Mammary epithelial cell (primary cell): ENCODE results near the gene GSTCD.

Source experiments
- CTCF ChIP-seq, 2 donors: IDR thresholded peaks in 1 of 2; conservative IDR thresholded peaks in 1 of 2; 2 replicates each; pipeline ENCODE4 v1.5.1; 2011 to 2012; ENCODE audit warnings: inconsistent platforms in 2 of 2, low read length in 2 of 2, mild to moderate bottlenecking in 2 of 2, control low read depth in 1 of 2, low read depth in 1 of 2; ENCODE audit not compliant: insufficient read depth in 1 of 2; ENCODE audit errors: extremely low read depth in 1 of 2
- EZH2 ChIP-seq: IDR thresholded peaks from 2 replicates; pipeline ENCODE4 v1.6.1; 2012; ENCODE audit warnings: low read length, inconsistent platforms, borderline replicate concordance

DNA sequence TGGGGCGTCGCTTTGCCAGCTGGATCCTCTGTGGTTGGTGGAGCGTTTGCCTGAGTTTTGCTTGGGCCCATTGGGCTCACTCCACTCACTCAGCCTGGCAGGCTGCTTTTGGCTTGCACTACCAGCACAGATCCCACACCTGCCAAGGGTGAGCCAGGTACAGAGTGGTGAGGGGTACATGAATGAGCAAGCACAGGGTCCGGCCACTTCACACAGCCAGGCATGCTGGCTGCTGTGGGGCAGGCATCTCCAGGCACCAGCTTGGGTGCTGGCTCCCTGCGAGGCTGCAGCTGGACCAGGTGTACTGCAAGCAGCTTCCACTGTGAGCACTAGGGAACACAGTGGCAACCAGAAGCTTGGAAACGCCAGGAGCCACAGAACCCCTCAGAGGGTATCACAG is 126.6 kb downstream of the GSTCD start:
- TF ChIP-seq CTCF (conservative IDR thresholded peaks at IDR 0.05 in 1 of 2, IDR thresholded peaks at IDR 0.05 in 1 of 2; ENCODE audit: extremely low read depth in 1 of 2, insufficient read depth in 1 of 2, low read depth in 1 of 2, low read length in 2 of 2) (no peak), EZH2 (no peak)
